ENCODE data around the gene DENND1A. TPM values are rescaled to one million over a fixed set of nuclear protein-coding genes. Genes with fewer than 3 reads are reported as not detected.
"Not testable (repeated sequence)": the region's sequence is repeated elsewhere in the genome, so short reads cannot be mapped to it uniquely, and the experiment has no call there.

The DENND1A gene
- total RNA-seq, 4 donors from 2014 or later = 20.9 to 33.6 (median 23.7) TPM

GRCh38 chr9:123887837-123888236 is 42.1 kb downstream of the DENND1A start:
- 100% methylated on average over 1 of the region's 1 CpG; no CpG with 5 or more reads in 1 of the 2 donors for WGBS, 2 donors (ENCODE audit: low coverage in 1 of 2)
- H3K4me3 ChIP-seq = no peak overlapping the region

GRCh38 chr9:123885834-123886233 is 44.1 kb downstream of the DENND1A start:
- H3K4me3 ChIP-seq, H3K9me3 ChIP-seq, H3K36me3 ChIP-seq, H3K4me1 ChIP-seq, H3K27ac ChIP-seq, ATAC-seq, H3K27me3 ChIP-seq: not testable (repeated sequence)
- WGBS, 2 donors (ENCODE audit: low coverage in 1 of 2) = 88 to 93% methylated on average over 6 of the region's 6 CpGs

More at GRCh38 chr9:123887837-123888236, 42.1 kb downstream of the DENND1A start:
- no peak for ATAC-seq
- TF ChIP-seq POLR2AphosphoS5 (IDR thresholded peaks at IDR 0.05) (no peak), POLR2A (IDR thresholded peaks at IDR 0.05) (no peak), EP300 (IDR thresholded peaks at IDR 0.05) (no peak), CTCF (IDR thresholded peaks at IDR 0.05) (no peak)
- H3K9me3 ChIP-seq = no peaks in the 10 kb centered on the region
- peaks cover 0 to 5% (median 0%) of the 10 kb centered on the region in 3 donors for H3K4me1 ChIP-seq
- no peak overlapping the region for H3K27ac ChIP-seq
- no peaks in the 10 kb centered on the region for H3K27me3 ChIP-seq
- peaks cover 0 to 5% of the 10 kb centered on the region in 2 donors for H3K36me3 ChIP-seq

- 70 to 88% methylated on average over 1 of the region's 1 CpG for WGBS, 2 donors (ENCODE audit: low coverage in 1 of 2)
- no peaks in the 10 kb centered on the region for H3K27me3 ChIP-seq
- H3K4me3 ChIP-seq = no peak overlapping the region
- H3K9me3 ChIP-seq = no peaks in the 10 kb centered on the region
- no peak for ATAC-seq
- H3K4me1 ChIP-seq = peaks cover 0 to 5% (median 0%) of the 10 kb centered on the region in 3 donors
- peaks cover 0 to 5% of the 10 kb centered on the region in 2 donors for H3K36me3 ChIP-seq
- H3K27ac ChIP-seq = no peak overlapping the region
- no peak for TF ChIP-seq POLR2A (IDR thresholded peaks at IDR 0.05)
- TF ChIP-seq EP300 (IDR thresholded peaks at IDR 0.05) = no peak
- TF ChIP-seq CTCF (IDR thresholded peaks at IDR 0.05) = no peak
- TF ChIP-seq POLR2AphosphoS5 (IDR thresholded peaks at IDR 0.05) = no peak
These were observed 46.3 kb downstream of the DENND1A start for GRCh38 chr9:123883634-123884033.

- Histone ChIP-seq H3K27ac (no peak overlapping the region), H3K27me3 (no peaks in the 10 kb centered on the region), H3K36me3 (peaks cover 0 to 20% of the 10 kb centered on the region in 2 donors), H3K4me1 (peaks cover 0 to 5% (median 0%) of the 10 kb centered on the region in 3 donors), H3K9me3 (no peaks in the 10 kb centered on the region), H3K4me3 (no peak overlapping the region)
- 88 to 93% methylated on average over 4 of the region's 4 CpGs for WGBS, 2 donors (ENCODE audit: low coverage in 1 of 2)
- ATAC-seq = no peak
- no peak for TF ChIP-seq CTCF (IDR thresholded peaks at IDR 0.05)
- TF ChIP-seq EP300 (IDR thresholded peaks at IDR 0.05) = no peak
- no peak for TF ChIP-seq POLR2A (IDR thresholded peaks at IDR 0.05)
- TF ChIP-seq POLR2AphosphoS5 (IDR thresholded peaks at IDR 0.05) = no peak
These were observed 48.3 kb downstream of the DENND1A start for GRCh38 chr9:123881604-123882003.

- H3K36me3 ChIP-seq = peaks cover 0 to 28% of the 10 kb centered on the region in 2 donors
- H3K4me3 ChIP-seq = no peak overlapping the region
- WGBS, 2 donors (ENCODE audit: low coverage in 1 of 2) = 74 to 88% methylated on average over 3 of the region's 3 CpGs
- TF ChIP-seq CTCF (IDR thresholded peaks at IDR 0.05) = no peak
- no peak for TF ChIP-seq EP300 (IDR thresholded peaks at IDR 0.05)
- no peak for TF ChIP-seq POLR2AphosphoS5 (IDR thresholded peaks at IDR 0.05)
- TF ChIP-seq POLR2A (IDR thresholded peaks at IDR 0.05) = no peak
- H3K27me3 ChIP-seq = no peaks in the 10 kb centered on the region
- no peak overlapping the region for H3K27ac ChIP-seq
- peaks cover 0 to 3% (median 0%) of the 10 kb centered on the region in 3 donors for H3K4me1 ChIP-seq
- ATAC-seq = no peak
- H3K9me3 ChIP-seq = no peaks in the 10 kb centered on the region
These were observed 49.5 kb downstream of the DENND1A start for GRCh38 chr9:123880420-123880819.
